ENCODE results near the gene ARHGAP10. TPM values are rescaled to one million over a fixed set of nuclear protein-coding genes. Genes with fewer than 3 reads are reported as not detected.

ARHGAP10 gene
- total and polyA plus RNA-seq, 12 donors = 33.9 to 71.1 (median 60.7) TPM

DNA sequence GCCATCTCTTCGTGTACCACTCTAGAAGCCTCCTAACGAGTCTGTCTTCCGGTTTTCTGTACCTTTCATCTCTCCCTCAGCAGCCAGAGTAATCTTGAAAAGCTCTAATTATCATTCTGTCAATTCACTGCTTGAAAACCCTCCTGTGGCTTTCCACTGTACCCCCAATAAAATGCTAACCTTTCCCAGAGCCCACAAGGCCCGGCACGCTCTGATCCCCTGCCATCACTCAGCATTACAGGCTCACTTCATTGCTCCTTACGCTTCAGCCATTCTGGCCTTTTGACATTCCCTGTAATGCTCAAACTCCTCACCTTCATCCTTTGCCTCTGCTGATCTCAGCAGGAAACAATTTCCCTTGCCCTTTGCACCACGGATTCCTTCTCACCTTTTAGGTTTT is 112.9 kb downstream of the ARHGAP10 start:
- peaks cover 9 to 87% (median 77%) of the 10 kb centered on the region in 9 donors for H3K4me1 ChIP-seq
- H3K9me3 ChIP-seq = peaks cover 0 to under 1% (median 0%) of the 10 kb centered on the region in 11 donors
- H3K27ac ChIP-seq = peak overlapping the region in 1 of 10 donors; percentile 51
- no peak for DNase-seq
- no peak overlapping the region for H3K4me3 ChIP-seq
- H3K27me3 ChIP-seq = no peaks in the 10 kb centered on the region
- 77 to 82% methylated on average over 7 of the region's 7 CpGs for WGBS, 2 donors
- intact Hi-C loops (cut with DNase I) = loop anchor here in 2 of 10 donors (5.0 kb wide), 1 partner anchor 112 kb away; the partner anchor contains the start of gene ARHGAP10 (in 2 of the 2)
- TF ChIP-seq, protein P1, sequence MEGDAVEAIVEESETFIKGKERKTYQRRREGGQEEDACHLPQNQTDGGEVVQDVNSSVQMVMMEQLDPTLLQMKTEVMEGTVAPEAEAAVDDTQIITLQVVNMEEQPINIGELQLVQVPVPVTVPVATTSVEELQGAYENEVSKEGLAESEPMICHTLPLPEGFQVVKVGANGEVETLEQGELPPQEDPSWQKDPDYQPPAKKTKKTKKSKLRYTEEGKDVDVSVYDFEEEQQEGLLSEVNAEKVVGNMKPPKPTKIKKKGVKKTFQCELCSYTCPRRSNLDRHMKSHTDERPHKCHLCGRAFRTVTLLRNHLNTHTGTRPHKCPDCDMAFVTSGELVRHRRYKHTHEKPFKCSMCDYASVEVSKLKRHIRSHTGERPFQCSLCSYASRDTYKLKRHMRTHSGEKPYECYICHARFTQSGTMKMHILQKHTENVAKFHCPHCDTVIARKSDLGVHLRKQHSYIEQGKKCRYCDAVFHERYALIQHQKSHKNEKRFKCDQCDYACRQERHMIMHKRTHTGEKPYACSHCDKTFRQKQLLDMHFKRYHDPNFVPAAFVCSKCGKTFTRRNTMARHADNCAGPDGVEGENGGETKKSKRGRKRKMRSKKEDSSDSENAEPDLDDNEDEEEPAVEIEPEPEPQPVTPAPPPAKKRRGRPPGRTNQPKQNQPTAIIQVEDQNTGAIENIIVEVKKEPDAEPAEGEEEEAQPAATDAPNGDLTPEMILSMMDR (IDR thresholded peaks at IDR 0.05) = no peak
- no peak for ATAC-seq
- H3K36me3 ChIP-seq = peaks cover 0 to 6% (median 0%) of the 10 kb centered on the region in 9 donors

DNA sequence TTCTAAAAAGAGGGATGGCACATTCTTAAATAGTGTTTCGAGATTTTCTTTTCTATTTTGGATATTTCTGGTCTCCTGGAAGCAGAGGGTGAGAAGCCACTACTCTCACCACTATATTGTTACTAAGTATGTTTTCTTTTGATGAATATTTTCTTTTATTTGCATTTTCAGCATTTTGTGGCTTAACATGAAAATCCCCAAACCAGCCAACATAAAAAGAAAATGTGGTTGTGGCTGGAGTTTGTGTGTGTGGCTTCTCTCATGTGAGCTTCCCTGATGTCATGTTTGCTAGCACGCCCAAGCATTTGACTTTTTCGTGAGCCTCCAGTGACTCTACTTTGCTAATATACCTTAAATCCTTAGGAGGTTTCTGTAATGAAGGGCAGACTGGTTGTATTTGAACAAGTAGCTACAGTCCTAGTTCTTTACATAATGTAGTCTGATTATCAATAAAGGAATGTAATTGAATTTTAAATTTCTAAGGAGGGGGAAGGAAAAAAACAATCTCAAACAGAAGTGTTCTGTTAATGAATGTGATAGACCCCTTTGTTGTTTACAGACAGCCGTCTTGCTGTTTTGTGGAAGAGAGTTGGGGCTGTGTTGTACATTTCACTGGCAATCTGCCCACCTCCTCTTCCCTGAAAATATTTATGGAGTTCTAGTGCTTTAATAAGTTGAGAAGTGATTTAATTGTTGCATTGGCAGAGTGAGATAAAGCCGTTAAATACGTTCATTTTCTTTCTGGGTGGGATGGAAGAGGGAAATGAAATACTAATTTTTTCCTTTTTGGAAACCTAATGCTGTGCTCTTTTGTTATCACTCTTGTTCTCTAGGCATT is 114.6 kb downstream of the ARHGAP10 start:
- intact Hi-C loops (cut with DNase I) = no loop called here
- Histone ChIP-seq H3K9me3 (peaks cover 0 to 6% (median 0%) of the 10 kb centered on the region in 11 donors), H3K36me3 (peaks cover 0 to 10% (median 0%) of the 10 kb centered on the region in 9 donors), H3K4me3 (no peak overlapping the region), H3K27ac (peak overlapping the region in 7 of 10 donors; percentile 9 to 73 (median 56)), H3K27me3 (no peaks in the 10 kb centered on the region), H3K4me1 (peaks cover 9 to 76% (median 61%) of the 10 kb centered on the region in 9 donors)
- no peak for DNase-seq
- no peak for ATAC-seq
- 41 to 44% methylated on average over 6 of the region's 6 CpGs for WGBS, 2 donors
- TF ChIP-seq, protein P1 (IDR thresholded peaks at IDR 0.05) = no peak

DNA sequence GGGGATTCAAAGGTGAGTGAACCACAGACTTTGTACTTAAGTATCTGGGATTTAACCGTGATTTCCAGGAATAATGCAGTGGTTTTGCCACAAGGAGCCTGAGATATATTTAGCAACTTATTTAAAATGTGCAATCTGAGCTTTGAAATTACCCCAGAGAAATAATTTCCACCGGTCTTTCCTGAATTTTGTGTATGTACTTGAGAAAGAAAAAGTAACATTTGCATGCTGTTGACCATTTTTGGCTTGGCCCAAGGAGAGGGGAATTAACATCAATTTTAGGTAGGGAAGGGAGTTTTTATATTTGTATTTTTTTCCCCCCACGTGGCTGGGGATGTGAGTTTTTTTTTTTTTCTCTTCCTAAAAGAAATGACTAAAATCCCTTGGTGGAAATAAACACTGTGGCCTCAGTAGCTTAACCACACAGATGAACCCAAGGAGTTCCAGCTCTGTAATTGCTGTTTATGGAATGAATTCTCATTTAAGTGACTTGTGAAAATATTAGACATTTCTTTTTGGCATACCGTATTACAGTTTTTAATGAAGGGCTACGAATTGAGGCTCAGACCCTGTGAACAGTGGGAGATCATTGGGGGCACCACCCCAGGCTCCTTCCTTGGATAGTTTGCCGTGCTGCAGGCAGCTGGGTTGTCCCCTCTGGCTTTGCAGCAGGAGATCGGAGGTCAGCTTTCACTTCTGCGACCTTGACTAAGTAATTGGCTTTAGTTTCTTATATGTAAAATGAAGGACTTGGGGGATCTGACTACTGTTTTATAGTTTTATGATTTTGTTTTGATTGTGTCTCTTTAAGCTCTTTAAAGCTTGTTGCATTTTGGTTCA is 116.1 kb downstream of the ARHGAP10 start:
- H3K36me3 ChIP-seq = peaks cover 0 to 10% (median 0%) of the 10 kb centered on the region in 9 donors
- DNase-seq (no peak), ATAC-seq (peak in 3 of 8 donors; percentile 30 to 55 (median 36))
- 62 to 63% methylated on average over 8 of the region's 8 CpGs for WGBS, 2 donors
- H3K27ac ChIP-seq = peak overlapping the region; percentile 9 to 73 (median 36)
- no peak overlapping the region for H3K4me3 ChIP-seq
- peaks cover 7 to 66% (median 53%) of the 10 kb centered on the region in 9 donors for H3K4me1 ChIP-seq
- intact Hi-C loops (cut with DNase I) = no loop called here
- H3K27me3 ChIP-seq = no peaks in the 10 kb centered on the region
- peaks cover 0 to 6% (median 0%) of the 10 kb centered on the region in 11 donors for H3K9me3 ChIP-seq
- TF ChIP-seq, protein P1 (IDR thresholded peaks at IDR 0.05) = no peak

DNA sequence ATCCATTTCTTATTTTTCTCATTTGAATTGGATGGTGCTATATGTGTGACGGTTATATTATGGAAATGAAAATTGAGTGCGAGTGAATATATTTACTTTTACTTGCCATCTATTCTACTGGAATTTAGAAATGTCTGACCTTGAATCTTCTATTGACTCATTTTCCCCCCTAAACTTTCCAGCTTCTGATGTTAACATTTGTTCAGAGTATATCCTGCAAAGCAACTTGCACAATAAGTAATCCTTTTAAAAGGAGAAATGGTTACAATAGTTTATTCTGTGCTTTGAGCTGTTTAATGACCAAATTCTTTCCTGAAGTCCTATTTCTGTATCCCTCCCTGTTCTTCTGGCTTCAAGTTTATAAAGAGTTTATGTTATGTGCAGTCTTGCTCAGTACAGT is 116.7 kb downstream of the ARHGAP10 start:
- DNase-seq (no peak), ATAC-seq (no peak)
- peak overlapping the region in 9 of 10 donors; percentile 9 to 73 (median 50) for H3K27ac ChIP-seq
- TF ChIP-seq, protein P1 (IDR thresholded peaks at IDR 0.05) = no peak
- peaks cover 0 to 10% (median 0%) of the 10 kb centered on the region in 9 donors for H3K36me3 ChIP-seq
- H3K4me3 ChIP-seq = no peak overlapping the region
- WGBS, 2 donors = 91 to 95% methylated on average over 2 of the region's 2 CpGs
- no peaks in the 10 kb centered on the region for H3K27me3 ChIP-seq
- peaks cover 0 to 6% (median 0%) of the 10 kb centered on the region in 11 donors for H3K9me3 ChIP-seq
- intact Hi-C loops (cut with DNase I) = no loop called here
- peaks cover 11 to 64% (median 51%) of the 10 kb centered on the region in 9 donors for H3K4me1 ChIP-seq
